ENCODE data around the gene HDGFL2.

The HDGFL2 gene

DNA sequence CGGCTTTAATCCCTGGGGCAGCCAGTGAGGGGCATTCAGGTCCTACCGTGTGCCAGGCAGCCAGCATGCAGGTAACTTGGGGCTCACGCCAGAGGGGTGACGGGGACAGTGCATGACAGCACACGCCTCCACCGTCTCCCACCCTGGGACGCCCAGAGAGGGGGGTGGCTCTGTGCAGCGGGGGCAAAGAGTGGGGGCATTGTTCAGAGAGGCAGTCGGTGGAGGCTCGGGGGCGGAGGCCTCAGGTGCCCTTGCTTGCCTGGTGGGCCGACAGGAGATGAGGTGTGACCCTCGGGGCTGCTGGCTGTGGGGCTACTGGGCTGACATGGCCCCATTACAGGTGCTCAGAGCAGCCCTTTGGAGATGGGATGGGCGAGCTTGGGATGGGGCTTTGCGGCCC is 27.8 kb downstream of the HDGFL2 start:
- DNase-seq: no peak

DNA sequence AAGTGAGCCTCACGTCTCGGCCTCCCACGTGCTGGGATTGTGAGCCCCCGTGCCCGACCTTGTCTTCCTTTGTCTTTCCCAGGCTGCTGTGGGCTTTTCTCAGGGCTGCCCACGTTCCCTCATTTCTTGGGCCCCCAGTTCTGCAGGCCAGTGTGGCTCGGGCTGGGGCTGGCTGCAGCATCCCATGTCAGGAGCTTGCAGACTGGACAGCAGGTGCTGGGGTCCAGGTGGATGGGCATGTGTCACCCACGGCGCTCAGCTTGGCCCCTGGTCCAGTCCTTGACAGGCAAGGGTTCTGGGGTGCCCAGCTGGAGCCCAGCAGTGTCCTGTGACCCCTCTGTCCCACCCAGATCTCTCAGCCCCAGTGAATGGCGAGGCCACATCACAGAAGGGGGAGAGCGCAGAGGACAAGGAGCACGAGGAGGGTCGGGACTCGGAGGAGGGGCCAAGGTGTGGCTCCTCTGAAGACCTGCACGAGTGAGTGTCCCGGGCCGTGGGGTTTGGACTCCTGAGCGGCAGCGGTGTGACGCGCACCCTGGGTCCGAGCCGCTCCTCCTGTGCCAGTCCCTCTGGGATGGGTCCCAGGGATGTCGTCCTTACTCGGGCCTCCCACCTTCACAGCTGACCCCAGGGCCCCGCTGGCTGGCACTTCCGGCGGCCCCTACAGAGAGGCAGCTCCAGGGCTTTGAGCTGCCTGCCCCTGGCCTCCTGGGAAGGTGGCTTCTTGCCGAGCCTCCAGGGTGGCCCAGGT is 28.9 kb downstream of the HDGFL2 start:
- DNase-seq: no peak

DNA sequence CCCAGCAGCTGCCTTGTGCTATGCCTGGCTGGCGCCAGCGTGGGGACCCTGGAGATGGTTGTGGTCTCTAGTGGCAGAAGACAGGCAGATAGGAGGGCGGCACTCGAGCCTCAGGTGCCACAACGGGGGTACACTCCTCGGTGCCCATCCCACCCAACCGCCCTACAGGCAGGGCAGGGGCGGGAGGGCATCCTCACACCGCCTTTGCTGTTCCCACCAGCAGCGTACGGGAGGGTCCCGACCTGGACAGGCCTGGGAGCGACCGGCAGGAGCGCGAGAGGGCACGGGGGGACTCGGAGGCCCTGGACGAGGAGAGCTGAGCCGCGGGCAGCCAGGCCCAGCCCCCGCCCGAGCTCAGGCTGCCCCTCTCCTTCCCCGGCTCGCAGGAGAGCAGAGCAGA is 29.6 kb downstream of the HDGFL2 start:
- DNase-seq: no peak

DNA sequence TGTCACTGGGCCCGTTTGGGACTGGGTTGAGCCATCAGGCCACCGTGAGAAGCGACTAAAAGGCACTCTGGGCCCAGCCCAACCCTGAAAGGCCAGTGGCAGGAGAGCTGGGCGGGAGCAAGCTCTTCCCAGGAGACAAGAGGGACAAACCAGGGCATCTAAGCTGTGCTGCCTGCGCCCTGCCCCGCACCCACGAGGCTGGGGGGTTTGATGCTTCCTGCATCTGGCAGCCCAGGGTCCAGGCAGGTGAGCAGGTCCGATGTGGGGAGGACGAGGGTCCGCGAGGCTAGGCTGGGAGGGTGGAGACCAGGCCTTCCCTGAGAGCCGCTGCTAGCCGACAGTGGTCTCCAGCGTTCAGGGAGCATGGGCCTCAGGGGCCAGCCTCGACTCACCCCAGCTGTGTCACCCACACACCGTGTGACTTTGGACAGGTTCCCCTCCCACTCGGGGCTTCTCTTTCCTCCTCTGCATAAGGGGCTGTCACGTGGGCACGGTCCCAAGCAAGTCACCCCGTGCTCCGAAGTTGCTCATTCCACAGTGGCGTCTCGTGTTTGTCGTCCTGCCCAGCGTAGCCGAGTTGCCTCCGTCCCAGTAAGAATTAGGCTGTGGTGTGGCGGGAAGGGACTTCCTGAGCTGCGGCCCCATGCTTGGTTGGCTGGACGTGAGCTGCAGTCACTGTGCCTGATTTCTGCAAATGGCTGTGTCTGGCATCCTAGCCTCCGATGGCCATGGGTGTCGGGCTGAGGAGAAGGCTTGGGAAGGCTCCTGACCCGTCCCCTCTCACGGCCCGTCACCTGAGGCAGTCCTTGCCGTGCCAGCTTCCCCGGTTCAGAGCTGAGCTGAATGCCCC is 30.4 kb downstream of the HDGFL2 start:
- DNase-seq: no peak

DNA sequence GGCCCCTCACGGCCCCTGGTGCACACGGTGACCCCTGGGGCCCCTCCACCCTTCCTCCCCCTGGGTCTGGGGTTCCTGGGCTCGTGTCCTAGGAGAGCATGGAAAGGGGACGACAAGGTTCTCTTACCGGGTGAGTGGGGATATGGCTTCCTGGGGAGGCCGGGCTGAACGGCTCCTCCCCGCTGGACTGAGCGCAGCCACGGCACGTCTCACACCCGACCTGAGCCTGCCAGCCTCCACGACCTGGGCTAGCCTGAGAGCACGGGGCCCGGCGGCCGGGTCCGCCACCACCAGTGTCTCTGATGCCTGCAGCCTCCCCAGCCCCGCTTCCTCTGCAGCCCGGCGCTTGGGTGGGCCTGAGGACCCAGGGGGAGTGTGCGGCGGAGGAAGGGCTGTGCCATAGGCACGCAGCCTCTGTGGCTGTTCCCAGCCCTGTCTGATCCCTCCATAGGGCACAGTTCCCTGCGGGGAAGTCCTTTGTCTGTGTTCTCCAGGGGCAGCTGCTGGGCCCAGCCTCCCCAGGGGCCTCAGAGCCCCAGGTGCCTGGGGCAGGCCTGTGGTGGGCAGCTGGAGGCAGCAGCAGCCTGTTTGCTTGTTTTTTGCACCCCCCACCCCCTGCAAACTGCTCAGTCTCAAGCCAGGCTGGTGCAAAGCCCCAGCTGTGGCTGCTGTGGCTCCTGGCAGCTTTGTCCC is 31.2 kb downstream of the HDGFL2 start:
- no peak for DNase-seq

DNA sequence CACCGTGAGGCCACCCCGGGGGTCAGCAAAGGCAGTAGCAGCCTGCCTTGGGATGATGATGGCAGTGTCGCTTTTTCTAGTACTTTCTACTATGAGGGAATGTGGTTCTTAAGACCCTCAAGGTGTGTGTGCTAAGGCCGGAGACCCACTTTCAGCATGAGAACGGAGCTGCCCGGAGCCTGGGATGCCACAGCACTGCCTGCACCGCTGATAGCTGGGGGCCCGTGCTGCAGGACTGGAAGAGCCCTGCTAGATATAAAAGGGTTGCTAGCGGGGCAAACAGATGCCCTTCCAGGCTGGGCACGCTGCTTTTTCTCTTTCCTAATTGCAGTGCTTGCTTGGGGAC is 31.7 kb downstream of the HDGFL2 start:
- no peak for DNase-seq

DNA sequence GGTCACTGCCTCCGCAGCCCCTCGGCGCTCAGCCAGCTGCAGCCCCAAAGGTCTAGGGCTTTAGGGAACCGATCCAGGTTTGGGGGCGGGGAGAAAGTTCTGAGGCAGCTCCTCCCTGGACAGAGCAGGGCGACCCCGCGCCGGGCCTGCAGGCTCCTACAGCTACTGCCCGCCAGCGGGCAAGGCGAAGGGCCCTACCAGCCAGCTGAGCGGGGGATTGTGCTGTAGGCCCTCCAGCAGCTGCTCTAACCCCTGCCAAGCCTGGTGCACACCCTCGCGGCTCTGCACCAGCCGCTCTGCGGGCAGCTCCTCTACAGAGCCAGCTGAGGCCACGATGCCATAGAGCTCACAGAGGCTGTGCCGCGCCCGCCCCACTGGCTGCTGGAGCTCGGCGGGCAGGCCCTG is 32.2 kb downstream of the HDGFL2 start:
- DNase-seq: no peak

DNA sequence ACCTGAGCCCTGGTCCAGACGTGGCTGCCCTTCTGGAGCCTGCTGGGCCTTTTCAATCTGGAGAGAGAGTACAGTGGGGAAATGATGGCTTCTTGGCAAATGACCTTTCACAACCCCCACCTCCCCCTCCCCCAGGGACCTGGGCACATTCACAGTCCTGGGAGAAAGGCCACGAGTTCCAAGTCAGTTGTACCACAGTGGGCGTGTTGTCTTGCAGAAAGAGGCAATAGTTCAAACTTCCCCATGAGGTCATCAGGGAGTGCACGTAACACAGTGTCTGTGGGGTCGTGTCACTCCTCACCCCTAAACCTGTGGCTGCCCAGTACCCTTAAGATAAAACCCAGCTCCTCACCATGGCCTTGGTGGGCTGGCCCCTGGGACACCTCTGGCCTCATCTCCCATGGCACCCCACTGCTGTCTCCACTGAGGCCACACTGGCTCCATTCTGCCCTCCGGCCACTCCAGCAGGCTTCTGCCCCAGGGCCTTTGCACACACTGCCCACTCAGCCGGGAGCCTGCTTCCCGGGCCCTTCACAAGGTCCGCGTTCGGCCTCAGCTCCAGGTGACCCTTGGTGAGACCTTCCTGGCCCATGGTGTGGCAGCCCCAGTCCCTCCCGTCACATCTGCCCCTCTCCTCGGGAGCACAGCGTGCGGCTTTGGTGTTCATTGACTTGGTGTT is 32.9 kb downstream of the HDGFL2 start:
- no peak for DNase-seq

DNA sequence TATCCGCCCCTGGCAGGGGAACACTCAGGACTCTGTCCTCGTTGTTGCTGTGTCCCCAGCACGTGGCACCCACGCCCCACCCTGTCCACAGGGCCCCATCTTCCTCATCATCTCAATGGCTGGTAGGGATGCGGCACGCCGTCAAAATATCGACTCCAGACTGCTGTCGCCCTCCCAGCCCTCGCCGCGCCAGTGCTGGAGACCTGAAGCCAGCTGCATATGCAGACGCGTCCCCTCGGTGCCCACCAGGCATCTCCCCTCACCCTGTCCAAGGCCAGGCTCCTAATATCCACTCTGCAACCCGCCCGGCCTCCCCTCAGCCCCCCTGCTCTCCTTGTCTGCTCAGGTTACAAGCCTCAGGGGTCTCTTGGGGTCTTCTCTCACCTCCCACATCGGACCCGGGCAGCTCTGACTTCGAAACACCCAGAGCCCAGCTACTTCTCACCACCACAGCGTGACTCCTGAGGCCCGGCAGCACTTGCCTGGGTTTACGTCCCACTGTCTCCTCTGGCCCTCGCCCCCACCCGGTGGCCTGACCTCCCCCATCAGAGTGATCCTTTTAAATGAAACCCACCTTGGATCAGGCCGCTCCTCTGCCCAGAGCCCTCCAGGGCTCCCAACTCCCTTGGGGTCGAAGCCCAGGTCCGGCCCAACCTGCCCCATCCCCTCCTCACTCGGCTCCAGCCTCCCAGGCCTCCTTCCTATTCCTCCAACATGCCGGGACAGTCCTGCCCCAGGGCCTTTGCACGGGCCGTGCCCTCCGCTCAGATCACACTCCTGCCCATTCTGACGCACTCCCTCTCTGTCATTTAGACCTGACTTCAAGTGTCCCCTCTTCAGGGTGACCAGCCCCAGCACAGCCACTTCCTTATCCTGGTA is 33.7 kb downstream of the HDGFL2 start:
- DNase-seq: no peak

DNA sequence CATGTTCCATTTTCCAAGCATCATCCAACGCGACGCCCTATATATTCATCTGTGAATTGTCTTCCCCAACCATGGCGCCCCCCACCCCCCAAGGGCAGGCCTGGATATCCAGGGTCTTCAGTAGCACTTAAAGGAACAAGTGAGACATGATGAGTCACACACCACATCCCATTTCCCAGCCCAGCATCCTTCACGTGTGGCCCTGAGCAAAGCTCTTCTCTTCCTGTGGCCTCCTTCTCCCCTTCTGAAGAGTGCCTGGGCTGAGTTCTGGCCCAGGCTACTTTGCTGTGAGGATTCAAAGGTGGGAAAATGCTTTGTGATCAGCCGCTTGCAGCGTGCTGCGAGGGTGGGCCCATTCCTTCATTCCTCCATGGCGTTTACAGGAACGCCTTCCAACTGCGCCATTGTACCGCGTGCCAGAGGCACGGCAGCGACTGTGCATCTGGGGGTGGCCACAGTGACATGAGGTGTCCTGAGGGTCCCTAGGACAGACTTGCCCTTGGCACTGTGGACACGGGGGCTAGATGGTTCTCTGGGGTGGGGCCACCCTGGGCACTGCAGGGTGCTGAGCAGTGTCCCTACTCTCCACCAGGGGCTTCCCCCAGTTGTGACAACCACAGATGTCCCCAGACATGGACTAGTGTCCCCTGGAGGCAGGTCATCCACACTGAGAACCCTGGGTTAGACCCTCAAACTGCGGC is 34.5 kb downstream of the HDGFL2 start:
- DNase-seq: no peak

DNA sequence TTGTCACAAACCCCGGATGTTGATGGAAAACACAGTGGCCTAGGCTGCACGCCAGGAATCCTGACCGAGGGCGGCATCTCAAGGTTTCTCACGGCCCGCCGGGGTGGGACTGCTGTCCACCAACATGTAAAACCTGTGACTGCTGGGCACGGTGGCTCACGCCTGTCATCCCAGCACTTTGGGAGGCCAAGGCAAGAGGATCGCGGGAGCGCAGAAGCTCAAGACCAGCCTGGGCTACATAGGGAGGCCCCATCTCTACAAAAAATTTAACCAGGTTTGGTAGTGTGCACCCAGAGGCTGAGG is 35.0 kb downstream of the HDGFL2 start:
- no peak for DNase-seq

DNA sequence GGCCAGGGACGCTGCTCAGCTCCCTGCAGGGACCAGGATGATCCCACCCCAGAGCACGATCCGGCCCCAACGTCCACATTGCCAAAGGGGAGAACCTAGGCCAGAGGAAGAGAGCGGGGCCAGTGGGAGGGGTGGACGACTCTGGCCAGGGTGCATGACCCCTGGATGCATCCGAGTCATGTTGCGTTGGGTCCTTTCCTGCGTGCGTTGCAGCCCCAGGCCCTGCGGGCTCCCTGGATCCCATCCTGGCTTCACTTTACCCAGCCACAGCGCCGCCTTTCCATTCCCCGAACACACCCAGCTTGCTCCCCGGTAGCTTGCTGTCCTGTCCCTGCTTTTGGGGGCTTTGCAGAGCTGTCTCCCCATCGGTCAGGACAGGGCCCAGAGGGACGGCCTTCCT is 35.7 kb downstream of the HDGFL2 start:
- DNase-seq: no peak

DNA sequence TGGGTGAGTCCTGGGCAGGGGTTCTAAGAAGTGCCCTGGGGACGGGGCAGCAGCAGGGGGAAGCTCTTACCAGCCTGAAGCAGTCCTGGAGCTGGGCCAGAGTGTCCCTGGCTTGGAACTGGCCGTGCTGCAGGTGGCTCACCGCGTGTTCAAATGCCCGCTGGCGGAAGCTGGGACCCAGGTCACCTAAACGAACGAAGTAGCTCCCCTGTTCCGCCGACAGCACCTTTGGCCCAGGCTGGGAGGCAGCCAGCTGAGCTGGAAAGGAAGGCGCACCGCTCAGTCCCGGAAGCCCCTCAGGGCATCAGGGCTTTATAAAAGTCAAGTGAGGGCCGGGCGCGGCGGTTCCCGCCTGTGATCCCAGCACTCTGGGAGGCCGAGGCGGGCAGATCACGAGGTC is 36.6 kb downstream of the HDGFL2 start:
- DNase-seq: no peak

DNA sequence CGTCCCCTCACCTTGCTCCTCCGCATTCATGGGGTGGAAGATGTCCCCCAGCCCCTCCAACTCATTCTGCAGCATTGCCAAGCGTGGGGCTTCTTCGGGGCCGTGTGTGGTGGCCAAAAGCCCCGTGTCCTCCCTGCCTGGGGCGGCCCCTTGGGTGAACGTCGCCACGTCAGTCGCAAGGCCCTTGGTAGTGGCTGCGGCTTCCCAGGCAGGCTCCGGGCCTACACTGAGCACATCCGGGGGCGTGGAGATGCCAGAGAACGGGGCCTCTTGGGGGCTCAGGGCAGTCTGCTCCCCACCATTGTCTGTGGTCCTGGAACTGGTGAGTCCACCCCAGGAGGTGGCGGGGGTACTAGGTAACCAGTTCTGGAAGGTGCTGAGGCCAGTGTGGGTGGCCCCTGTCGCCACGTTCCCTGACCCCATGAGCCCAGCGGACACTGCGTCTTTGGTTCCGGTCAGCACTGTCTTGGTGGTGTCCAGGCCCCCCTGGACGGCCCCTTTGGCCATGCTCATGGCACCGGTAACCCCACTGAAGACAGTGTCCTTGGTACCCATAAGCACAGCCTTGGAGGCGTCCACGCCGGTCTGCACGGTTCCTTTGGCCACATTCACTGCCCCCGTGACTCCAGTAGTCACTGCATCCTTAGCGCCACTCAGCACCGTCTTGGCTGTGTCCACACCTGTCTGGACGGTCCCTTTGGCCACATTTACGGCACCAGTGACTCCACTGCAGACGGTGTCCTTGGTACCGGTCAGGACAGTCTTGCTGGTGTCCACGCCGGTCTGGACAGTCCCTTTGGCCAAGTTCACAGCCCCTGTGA is 38.5 kb downstream of the HDGFL2 start:
- no peak for DNase-seq

DNA sequence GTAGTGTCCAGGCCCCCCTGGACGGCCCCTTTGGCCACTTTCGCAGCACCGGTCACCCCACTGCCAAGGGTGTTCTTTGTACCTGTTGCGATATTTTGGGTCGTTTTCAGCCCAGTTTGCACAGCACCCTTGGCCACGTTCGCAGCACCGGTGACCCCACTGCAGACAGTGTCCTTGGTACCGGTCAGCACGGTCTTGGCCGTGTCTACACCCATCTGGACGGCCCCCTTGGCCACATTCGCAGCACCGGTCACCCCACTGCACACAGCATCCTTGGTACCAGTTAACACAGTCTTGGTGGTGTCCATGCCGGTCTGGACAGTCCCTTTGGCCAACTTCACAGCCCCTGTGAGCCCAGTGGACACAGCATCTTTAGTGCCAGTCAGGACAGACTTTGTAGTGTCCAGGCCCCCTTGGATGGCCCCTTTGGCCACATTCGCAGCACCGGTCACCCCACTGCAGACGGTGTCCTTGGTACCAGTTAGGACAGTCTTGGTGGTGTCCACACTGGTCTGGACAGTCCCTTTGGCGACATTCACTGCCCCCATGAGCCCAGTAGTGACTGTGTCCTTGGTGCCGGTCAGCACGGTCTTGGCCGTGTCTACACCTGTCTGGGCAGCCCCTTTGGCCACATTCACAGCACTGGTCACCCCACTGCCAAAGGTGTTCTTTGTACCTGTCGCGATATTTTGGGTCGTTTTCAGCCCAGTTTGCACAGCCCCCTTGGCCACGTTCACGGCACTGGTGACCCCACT is 39.4 kb downstream of the HDGFL2 start:
- DNase-seq: no peak

DNA sequence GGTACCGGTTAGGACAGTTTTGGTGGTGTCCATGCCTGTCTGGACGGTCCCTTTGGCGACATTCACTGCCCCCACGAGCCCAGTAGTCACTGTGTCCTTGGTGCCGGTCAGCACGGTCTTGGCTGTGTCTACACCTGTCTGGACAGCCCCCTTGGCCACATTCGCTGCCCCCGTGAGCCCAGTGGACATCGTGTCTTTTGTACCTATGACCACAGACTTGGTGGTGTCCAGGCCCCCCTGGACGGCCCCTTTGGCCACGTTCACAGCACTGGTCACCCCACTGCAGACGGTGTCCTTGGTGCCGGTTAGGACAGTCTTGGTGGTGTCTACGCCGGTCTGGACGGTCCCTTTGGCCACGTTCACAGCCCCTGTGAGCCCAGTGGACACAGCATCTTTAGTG is 40.0 kb downstream of the HDGFL2 start:
- no peak for DNase-seq

DNA sequence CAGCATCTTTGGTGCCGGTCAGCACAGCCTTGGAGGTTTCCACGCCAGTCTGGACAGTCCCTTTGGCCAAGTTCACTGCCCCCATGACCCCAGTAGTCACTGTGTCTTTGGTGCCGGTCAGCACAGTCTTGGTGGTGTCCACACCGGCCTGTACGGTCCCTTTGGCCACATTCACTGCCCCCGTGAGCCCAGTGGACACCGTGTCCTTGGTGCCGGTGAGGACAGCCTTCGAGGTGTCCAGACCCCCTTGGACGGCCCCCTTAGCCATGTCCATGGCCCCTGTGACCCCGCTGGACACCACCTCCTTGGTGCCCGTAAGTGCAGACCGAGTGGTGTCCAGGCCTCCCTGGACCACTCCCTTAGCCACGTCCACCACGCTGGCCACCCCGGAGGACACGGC is 41.2 kb downstream of the HDGFL2 start:
- no peak for DNase-seq

DNA sequence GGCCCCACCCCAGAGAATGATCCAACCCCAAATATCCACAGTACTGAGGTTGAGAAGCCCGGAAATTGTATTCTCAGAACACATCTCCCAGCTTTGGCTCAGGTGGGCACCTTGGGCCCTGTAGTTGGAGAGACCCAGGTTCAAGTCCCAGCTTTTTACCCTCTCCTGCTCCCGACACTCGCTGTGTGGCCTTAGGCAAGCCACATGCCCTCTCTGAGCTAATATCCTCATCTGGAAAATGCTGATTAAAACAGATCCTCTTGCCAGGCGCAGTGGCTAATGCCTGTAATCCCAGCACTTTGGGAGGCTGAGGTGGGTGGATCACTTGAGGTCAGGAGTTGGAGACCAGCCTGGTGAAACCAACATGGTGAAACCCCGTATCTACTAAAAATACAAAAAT is 43.6 kb downstream of the HDGFL2 start:
- no peak for DNase-seq

DNA sequence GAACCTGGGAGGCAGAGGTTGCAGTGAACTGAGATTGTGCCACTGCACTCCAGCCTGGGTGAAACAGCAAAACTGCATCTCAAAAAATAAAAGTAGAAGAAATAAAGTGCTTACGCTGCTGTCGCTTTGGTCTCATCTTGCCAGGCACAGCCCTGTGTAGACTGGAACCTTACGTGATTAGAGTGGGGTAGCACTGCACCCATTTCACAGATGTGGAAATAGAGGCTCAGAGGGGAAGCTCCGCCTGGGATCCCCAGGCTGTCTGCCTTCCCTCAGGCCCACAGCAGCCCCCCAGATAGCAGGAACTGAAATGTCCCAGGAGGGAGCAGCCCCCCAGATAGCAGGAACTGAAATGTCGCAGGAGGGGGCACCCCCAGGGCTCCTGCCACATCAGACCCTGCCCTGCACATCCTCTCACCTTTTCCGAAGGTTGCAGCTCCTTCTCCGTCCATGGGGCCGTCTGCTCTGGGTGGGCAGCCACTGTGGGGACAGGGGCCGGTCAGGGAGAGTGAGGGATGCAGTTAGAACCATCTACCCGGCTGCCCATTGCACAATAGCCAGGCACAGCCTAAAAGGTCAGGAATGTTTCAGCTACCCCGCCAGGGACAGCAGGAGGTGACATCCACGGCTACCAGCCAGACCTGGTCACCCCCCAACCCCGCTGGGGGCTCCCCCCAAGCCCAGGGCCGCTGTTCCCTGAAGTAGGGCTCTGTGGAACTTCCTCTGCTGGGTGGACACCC is 44.3 kb downstream of the HDGFL2 start:
- no peak for DNase-seq

DNA sequence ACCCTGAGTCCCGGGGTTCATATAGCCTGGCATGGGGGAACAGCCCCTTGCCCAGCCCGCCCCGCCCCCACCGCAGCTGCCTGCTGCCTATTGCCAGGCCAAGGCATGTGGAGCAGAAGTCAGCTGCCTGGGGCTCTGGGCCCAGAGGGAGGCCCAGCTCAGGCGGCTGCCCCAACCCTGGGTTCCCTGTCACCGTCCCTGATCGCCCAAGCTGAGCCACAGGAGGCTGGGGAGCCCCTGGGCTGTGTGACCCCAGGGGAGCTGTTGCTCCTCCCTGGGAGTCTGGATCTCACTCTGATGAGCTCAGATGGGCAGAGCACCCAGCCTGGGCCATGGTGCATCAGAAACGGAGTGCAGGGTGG is 44.8 kb downstream of the HDGFL2 start:
- no peak for DNase-seq
